COLO668 (cell line): ENCODE measurements around the gene ZNF460.
"Not testable (repeated sequence)": the region's sequence is repeated elsewhere in the genome, so short reads cannot be mapped to it uniquely, and the experiment has no call there.

Source experiments
- DNase-seq: peaks from one replicate; lab custom pipeline; 2025; ENCODE audit not compliant: unreplicated experiment; lab: John Stamatoyannopoulos, UW

ZNF460 gene

DNA sequence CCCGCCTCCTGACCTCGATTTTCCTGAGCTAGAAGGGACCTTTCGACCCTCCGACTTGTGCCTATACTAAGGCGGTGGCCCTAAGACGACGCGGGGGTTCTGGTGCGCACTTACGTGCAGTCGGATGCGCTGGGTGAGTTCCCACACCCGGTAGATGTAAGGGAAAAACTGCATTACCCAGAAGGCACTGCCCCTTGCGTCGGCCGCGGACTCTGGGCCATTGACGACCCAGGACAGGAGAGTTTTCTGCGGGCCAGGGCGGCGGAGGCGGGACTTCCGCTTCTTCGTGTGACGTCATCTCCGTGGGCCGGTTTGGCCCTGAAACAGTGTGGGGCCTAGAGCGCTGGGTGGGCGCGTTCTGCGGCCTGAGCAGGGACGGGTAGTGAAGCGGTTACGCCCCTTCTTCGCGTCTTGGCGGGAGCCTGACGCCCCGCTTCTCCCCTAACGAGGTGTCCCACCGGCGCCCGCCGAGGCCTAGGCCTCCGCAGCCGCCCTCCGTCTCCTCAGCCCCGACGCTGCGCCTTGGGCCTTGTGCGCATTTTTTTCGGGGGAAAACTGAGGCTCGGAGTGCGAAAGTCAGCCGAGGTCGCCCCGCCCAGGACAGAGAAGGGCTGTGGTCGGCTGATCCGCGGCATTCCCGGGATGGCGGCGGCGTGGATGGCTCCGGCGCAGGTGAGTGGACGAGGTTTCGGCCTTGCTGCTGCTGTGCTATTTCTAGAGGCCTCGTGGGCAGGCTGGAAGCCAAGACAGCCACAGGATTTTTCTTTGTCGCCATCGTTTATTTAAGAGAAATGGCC, at the start of gene ZNF460:
Gene ZNF460, plus strand, starts transcription at position 321 of the 797 bp plus-strand sequence. Its CDS starts 322 bp downstream, at position 643.
- peak; percentile 96 for DNase-seq

- no peak for DNase-seq
Measured at GRCh38 chr19:57231686-57232085, 48.6 kb upstream of the ZNF460 start.

GRCh38 chr19:57233207-57233606, 47.1 kb upstream of the ZNF460 start:
- DNase-seq: no peak

DNA sequence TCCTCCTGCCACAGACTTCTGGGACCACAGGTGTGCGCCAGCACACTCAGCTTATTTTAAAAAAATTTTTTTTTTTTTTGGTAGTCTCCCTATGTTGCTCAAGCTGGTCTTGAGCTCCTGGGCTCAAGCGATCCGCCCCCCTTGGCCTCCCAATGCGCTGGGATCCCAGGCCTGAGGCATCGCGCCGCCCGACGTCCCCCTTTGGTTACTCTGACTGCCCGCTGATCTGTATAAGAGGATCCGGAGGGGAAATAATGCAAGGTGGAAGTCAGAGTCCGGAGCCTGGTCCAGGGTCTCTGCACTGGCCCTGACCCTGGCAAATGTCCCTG, 40.3 kb upstream of the ZNF460 start:
- no peak for DNase-seq

GRCh38 chr19:57240311-57241090, 39.8 kb upstream of the ZNF460 start, which contains the start of gene ZNF805:
Gene ZNF805 (plus strand): TSS chr19:57240632. CDS start chr19:57240892, 260 bp downstream.
- peak; percentile 94 for DNase-seq

GRCh38 chr19:57241176-57241575, 39.1 kb upstream of the ZNF460 start:
- no peak for DNase-seq

DNA sequence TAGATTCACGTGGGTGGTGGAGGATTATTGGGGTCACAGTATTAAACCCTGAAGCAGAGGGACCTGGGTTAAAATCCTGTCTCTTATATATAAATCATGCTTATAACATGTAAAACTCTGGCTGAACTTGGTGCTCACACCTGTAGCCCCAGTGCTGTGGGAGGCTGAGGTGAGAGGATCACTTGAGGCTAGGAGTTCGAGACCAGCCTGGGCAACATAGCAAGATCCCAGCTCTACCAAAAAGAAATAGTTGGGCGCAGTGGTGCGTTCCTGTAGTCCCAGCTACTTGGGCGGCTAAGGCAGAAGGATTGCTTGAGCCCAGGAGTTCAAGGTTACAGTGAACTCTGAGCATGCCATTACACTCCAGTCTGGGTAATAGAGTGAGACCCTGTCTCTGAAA, 37.5 kb upstream of the ZNF460 start:
- no peak for DNase-seq

DNA sequence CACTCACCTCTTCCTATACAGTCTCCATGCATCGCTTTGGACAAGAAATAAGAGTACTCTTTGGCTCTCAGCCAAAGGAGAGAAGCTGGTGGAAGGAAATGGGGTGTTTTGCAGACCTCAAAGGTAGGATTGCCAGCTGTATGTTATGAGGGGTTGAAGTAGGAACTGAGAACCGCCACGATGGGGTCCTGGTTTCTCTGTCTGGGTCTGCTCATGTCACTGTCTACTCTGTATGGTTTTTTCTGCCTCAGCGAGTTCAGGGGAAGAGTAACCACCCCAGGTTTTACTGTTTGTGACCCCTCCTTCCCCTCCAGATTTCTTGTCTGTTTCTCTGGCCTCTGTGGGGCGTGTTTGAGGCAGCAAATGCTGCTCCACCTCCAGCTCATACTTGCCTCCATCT, 35.8 kb upstream of the ZNF460 start:
- DNase-seq: no peak

- no peak for DNase-seq
Measured at GRCh38 chr19:57245066-57245465, 35.2 kb upstream of the ZNF460 start.

DNA sequence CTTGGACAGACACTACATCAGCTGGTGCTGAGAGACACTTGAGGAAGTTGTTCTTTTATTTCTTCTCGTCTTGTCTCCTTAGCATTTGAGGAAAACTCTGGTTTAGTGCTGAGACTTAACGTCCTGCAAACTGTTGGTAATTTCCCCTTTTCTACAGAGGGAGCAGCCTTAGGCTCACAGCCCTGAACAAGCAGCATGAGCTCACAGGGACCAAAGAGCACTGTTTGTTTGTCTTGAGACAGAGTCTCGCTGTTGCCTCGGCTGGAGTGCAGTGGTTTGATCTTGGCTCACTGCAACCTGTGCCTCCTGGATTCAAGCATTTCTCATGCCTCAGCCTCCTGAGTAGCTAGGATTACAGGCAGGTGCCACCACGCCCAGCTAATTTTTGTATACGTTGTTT, 34.3 kb upstream of the ZNF460 start:
- DNase-seq: no peak

DNA sequence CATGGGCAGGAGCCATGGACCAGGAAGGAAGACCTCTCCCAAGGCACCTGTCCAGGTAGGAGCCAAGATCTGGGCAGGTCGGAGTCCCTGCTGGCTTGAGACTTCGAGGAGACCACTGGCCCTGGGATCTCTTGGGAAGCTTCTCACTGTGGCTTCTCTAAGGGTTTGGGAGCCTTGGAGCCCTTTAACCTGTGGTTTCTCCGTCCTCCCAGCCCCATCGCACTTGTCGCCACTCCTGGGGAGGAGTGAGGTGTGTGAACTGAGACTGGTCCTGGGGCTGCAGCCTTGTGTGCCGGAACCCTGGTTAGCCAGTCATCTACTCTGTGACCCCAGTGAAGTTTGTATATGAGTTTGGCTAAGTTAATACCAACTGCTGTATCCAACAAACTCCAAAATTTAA, 31.6 kb upstream of the ZNF460 start:
- no peak for DNase-seq

DNA sequence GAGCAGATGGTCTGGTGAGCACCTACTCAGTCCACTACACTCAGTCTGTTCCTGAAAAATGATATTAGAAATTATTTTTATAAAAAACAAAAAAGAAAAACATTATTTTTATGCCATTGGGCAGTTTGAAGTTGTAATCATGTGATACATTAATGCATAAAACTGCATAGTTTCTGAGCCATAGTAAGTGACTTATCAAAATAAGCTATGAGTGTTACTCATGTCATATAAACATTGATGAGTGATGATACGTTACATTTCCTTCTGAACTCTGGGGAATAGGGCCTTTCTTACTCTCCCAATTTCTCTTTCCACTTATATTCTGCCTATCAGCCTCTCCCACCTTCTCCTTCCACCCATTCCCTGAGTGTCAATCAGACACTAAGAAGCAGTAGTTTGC, 31.0 kb upstream of the ZNF460 start:
- DNase-seq: no peak

- not testable (repeated sequence) for DNase-seq
Measured at GRCh38 chr19:57253767-57254166, 26.5 kb upstream of the ZNF460 start.

GRCh38 chr19:57262044-57262443, 18.2 kb upstream of the ZNF460 start:
- no peak for DNase-seq

DNA sequence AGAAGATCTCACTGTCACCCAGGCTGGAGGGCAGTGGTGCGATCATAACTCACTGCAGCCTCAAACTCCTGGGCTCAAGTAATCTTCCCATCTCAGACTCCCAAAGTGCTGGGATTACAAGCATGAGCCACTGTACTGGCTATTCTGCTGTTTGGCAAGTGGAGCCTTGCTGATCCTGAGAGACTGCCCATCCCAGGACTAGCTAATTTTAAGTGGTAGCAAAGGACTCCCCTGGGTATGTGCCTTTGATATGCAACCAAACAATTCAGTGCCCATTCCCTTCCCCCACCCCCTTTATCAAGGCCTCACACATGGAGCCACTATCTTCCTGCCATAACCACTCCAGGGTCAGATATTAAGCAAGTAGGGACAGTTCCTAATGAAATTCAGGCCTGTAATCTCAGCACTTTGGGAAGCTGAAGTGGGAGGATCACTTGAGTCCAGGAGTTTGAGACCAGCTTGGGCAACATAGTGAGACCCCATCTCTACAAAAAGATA, 17.0 kb upstream of the ZNF460 start:
- no peak for DNase-seq

GRCh38 chr19:57267291-57267690, 13.0 kb upstream of the ZNF460 start:
- DNase-seq: no peak

- DNase-seq: no peak
Measured at GRCh38 chr19:57269515-57270250, 10.6 kb upstream of the ZNF460 start.

DNA sequence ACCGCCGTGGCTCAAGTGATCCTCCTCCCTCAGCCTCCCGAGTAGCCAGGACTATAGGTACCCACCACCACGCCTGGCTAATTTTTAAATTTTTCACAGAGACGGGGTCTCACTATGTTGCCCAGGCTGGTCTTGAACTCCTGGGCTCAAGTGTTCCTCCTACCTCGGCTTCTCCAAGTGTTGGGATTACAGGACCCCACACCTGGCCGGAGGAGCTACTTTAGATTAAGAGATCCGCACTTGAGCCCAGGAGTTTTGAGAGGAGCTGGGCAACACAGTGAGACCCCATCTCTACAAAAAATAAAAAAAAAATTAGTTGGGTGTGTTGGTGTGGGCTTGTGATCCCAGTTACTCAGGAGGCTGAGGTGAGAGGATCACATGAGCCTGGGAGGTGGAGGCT, 9.0 kb upstream of the ZNF460 start:
- DNase-seq: no peak

DNA sequence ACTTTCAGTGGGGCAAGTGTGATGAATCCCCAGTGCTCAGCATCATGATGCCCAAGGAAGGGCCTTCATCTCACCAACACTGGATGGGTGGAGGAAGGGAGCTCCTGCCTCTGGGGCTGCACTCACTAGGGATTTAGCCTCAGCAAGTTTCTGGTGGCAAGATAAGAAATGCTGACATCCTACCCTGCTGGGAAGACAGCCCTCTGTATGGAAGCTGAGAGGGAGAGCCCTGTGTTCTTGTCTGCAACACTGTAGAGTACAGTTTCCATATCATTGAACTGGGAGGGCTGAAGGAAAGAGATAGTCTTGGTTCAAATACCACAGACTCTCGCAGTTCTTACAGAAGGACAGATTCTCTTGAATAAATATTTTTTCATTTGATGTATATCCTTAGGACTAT, 7.3 kb upstream of the ZNF460 start:
- DNase-seq: no peak

DNA sequence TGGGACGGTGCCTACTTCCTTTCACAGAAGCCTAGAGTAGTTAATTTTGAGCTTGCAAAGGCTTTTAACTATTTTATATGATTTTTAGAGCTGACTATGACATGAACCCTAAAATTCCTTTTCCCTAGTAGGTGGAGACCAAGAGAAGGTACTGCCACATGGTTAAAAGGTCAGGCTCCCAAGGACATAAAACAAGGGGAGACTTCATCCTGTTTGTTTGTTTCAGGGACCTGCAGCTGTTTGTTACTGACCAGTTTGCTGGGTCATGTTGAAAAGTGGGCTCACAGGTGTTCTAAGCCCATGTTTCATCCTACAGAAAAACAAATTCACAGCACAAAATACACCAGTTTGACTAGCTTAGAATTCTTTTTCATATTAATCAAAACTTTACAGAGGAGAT, 3.9 kb upstream of the ZNF460 start:
- no peak for DNase-seq

DNA sequence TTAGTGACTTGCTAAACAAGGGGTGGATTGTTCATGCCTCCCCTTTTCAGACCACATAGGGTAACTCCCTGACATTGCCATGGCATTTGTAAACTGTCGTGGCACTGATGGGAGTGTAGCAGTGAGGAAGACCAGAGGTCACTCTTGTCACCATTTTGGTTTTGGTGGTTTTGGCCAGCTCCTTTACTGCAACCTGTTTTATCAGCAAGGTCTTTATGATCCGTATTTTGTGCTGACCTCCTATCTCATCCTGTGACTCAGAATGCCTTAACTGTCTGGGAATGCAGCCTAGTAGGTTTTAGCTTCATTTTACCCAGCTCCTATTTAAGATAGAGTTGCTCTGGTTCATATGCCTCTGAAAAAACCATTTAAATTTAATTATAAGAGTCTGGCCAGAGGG, 1.8 kb upstream of the ZNF460 start:
- DNase-seq: not testable (repeated sequence)
